B cell (primary cell): ENCODE results near the gene CDK4. TPM values are rescaled to one million over a fixed set of nuclear protein-coding genes. Genes with fewer than 3 reads are reported as not detected.

ENCODE experiments used
- ATAC-seq: fragments of 200-7000 bp; cut with Tn5 transposase; one replicate; pipeline ENCODE4 v1.10.0; 2021; ENCODE audit warnings: low read depth, mild to moderate bottlenecking, moderate number of reproducible peaks, moderate library complexity
- CTCF ChIA-PET: fragments of 350-600 bp; sonication (Branson Sonifier 250); formaldehyde crosslinking; loops from one replicate; lab custom pipeline; 2021; ENCODE audit warnings: antibody characterized with exemption, inconsistent platforms; lab: Charles Lee
- POLR2A ChIA-PET: fragments of 350-600 bp; sonication (Branson Sonifier 250); formaldehyde crosslinking; loops from one replicate; lab custom pipeline; 2021; ENCODE audit warnings: antibody characterized with exemption; lab: Charles Lee
- DNase-seq: peaks from one replicate; pipeline ENCODE4 v3.0.0; 2013
- H2AFZ ChIP-seq: 2 replicates; pipeline ENCODE4 v1.6.1; 2012; ENCODE audit warnings: mild to moderate bottlenecking, low read depth, low read length; ENCODE audit not compliant: insufficient read depth, poor library complexity, severe bottlenecking
- H3K27ac ChIP-seq, 2 donors: 1 replicate in 1 of 2; 2 replicates in 1 of 2; pipeline ENCODE4 v1.5.1; 2012 to 2013; ENCODE audit warnings: low read length in 2 of 2, mild to moderate bottlenecking in 2 of 2, moderate library complexity in 1 of 2
- H3K27me3 ChIP-seq, 4 experiments: fragments of 200-600 bp in 1 of 4; sonication (generic) in 1 of 4; replicated peaks in 1 of 4; 1 replicate in 2 of 4; 2 replicates in 2 of 4; pipeline versions ENCODE4 v1.6.1 to v1.7.0; 2013 to 2016; ENCODE audit warnings: low read length in 3 of 4, mild to moderate bottlenecking in 2 of 4, mixed read lengths in 1 of 4, moderate library complexity in 1 of 4; ENCODE audit not compliant: insufficient read depth in 4 of 4, control insufficient read depth in 3 of 4; ENCODE audit errors: control extremely low read depth in 1 of 4
- H3K36me3 ChIP-seq, 2 experiments: replicated peaks in 1 of 2; 1 replicate in 1 of 2; 2 replicates in 1 of 2; pipeline versions ENCODE4 v1.6.1 to v1.7.1; 2013; ENCODE audit warnings: low read length in 1 of 2; ENCODE audit not compliant: insufficient read depth in 2 of 2, control insufficient read depth in 1 of 2; ENCODE audit errors: control extremely low read depth in 1 of 2, extremely low read depth in 1 of 2
- H3K4me1 ChIP-seq, 2 donors: fragments of 200-600 bp in 1 of 2; sonication (generic) in 1 of 2; 1 replicate in 1 of 2; 2 replicates in 1 of 2; pipeline versions ENCODE4 v1.5.1 to v1.6.1; 2013 to 2017; ENCODE audit warnings: low read length in 2 of 2; ENCODE audit not compliant: control insufficient read depth in 2 of 2, insufficient read depth in 2 of 2
- H3K4me2 ChIP-seq: replicated peaks from 2 replicates; pipeline ENCODE3; 2012; ENCODE audit warnings: mild to moderate bottlenecking, low read depth, low read length; ENCODE audit not compliant: poor library complexity, severe bottlenecking
- H3K4me3 ChIP-seq, 5 experiments: fragments of 200-600 bp in 1 of 5; sonication (generic) in 1 of 5; 1 replicate in 3 of 5; 2 replicates in 2 of 5; pipeline versions ENCODE4 v1.5.1 to v1.7.0; 2011 to 2016; ENCODE audit warnings: low read length in 4 of 5, mild to moderate bottlenecking in 4 of 5, low read depth in 2 of 5, control low read depth in 1 of 5, moderate library complexity in 1 of 5; ENCODE audit not compliant: insufficient read depth in 1 of 5; ENCODE audit errors: control extremely low read depth in 1 of 5, extremely low read depth in 1 of 5
- H3K79me2 ChIP-seq: fragments of 200-600 bp; sonication (generic); one replicate; pipeline ENCODE4 v1.6.0; 2016; ENCODE audit warnings: low read length; ENCODE audit not compliant: control insufficient read depth, insufficient read depth
- H3K9ac ChIP-seq: fragments of 200-600 bp; sonication (generic); 2 replicates; pipeline ENCODE4 v1.6.1; 2017; ENCODE audit warnings: mild to moderate bottlenecking, low read length, moderate library complexity
- H3K9me3 ChIP-seq, 3 donors: one replicate each; pipeline versions ENCODE4 v1.6.1 to v1.7.1; 2013; ENCODE audit warnings: low read length in 2 of 3; ENCODE audit not compliant: control insufficient read depth in 2 of 3, insufficient read depth in 1 of 3; ENCODE audit errors: control extremely low read depth in 1 of 3
- H4K20me1 ChIP-seq: 2 replicates; pipeline ENCODE4 v1.6.0; 2012; ENCODE audit warnings: mild to moderate bottlenecking, low read length; ENCODE audit not compliant: insufficient read depth, control insufficient read depth, poor library complexity, severe bottlenecking
- H3K27ac Mint-ChIP-seq: one replicate; pipeline ENCODE4 v1.8.0; 2021; ENCODE audit warnings: mixed read lengths
- H3K27me3 Mint-ChIP-seq: one replicate; pipeline ENCODE4 v1.8.0; 2021; ENCODE audit warnings: mixed read lengths
- H3K4me1 Mint-ChIP-seq: one replicate; pipeline ENCODE4 v1.8.0; 2021; ENCODE audit warnings: mixed read lengths
- H3K4me3 Mint-ChIP-seq: one replicate; pipeline ENCODE4 v1.8.0; 2021; ENCODE audit warnings: mixed read lengths
- H3K9me3 Mint-ChIP-seq: one replicate; pipeline ENCODE4 v1.8.0; 2022; ENCODE audit warnings: mixed read lengths; ENCODE audit not compliant: insufficient read depth
- EZH2 ChIP-seq: IDR thresholded peaks from 2 replicates; pipeline ENCODE4 v1.6.1; 2012; ENCODE audit warnings: borderline replicate concordance, low read depth, mild to moderate bottlenecking, moderate library complexity, low read length; ENCODE audit not compliant: insufficient read depth, poor library complexity, severe bottlenecking
- WGBS: methylation state at CpG from one replicate; pipeline ENCODE4 v1.1.5; 2013; ENCODE audit warnings: missing lambda C conversion rate; ENCODE audit not compliant: insufficient coverage; 5-methylcytosine and 5-hydroxymethylcytosine counted together
- intact Hi-C: fragments of 100-400 bp; cut with micrococcal nuclease; formaldehyde crosslinking; loops from one replicate; pipeline ENCODE4 v1.10.0; 2022
- polyA plus RNA-seq: library from polyadenylated mRNA; depleted of rRNA; stranded (reverse); fragments of >200 nt; gene quantifications from 2 replicates; pipeline ENCODE4 v1.2.3, GENCODE V29; 2012
- total RNA-seq, 2 donors: library from RNA; stranded (reverse); fragments of 120-200 nt in 1 of 2; gene quantifications; 1 replicate in 1 of 2; 2 replicates in 1 of 2; pipeline versions ENCODE4 v1.2.3 to v1.2.4, GENCODE V29; 2013 to 2022
- TF ChIP-seq, protein P1 (sequence below): fragments of 200-600 bp; IDR thresholded peaks from one replicate; pipeline ENCODE4 v1.8.0; 2022; ENCODE audit warnings: antibody characterized with exemption, mild to moderate bottlenecking

The CDK4 gene
- total and polyA plus RNA-seq, 2 donors (not counting 1 experiment from before 2014, with no cell fraction given) = 34.8 to 44.6 TPM

GRCh38 chr12:57782243-57782607, 30.1 kb upstream of the CDK4 start:
- Histone ChIP-seq H3K9ac (peak overlapping the region; percentile 94), H3K36me3 (peaks cover 8 to 22% of the 10 kb centered on the region in 2 experiments), H3K4me1 (peaks cover 9 to 17% of the 10 kb centered on the region in 2 donors), H3K79me2 (peaks cover 25% of the 10 kb centered on the region), H3K27me3 (no peaks in the 10 kb centered on the region), H3K27ac (no peak overlapping the region), H3K9me3 (no peaks in the 10 kb centered on the region), H2AFZ (peak overlapping the region; percentile 91), H3K4me2 (peak overlapping the region; percentile 98), H3K4me3 (peak overlapping the region in 2 of 5 experiments; percentile 99 to 100), H4K20me1 (no peaks in the 10 kb centered on the region)
- TF ChIP-seq, protein P1, sequence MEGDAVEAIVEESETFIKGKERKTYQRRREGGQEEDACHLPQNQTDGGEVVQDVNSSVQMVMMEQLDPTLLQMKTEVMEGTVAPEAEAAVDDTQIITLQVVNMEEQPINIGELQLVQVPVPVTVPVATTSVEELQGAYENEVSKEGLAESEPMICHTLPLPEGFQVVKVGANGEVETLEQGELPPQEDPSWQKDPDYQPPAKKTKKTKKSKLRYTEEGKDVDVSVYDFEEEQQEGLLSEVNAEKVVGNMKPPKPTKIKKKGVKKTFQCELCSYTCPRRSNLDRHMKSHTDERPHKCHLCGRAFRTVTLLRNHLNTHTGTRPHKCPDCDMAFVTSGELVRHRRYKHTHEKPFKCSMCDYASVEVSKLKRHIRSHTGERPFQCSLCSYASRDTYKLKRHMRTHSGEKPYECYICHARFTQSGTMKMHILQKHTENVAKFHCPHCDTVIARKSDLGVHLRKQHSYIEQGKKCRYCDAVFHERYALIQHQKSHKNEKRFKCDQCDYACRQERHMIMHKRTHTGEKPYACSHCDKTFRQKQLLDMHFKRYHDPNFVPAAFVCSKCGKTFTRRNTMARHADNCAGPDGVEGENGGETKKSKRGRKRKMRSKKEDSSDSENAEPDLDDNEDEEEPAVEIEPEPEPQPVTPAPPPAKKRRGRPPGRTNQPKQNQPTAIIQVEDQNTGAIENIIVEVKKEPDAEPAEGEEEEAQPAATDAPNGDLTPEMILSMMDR = no peak
- no peak for TF ChIP-seq EZH2
- no peak for ATAC-seq
- 0% methylated on average over 1 of the region's 4 CpGs for WGBS
- H3K4me1 Mint-ChIP-seq = peaks cover 18% of the 10 kb centered on the region
- POLR2A ChIA-PET = interaction anchor here (0.8 kb wide), 1 partner anchor 37 kb away, joined by 3 read pairs; no protein-coding TSS in a partner anchor
- CTCF ChIA-PET = interaction anchor here (1.0 to 6.9 kb wide), 10 partner anchors 15 to 122 kb away, joined by 3 to 59 read pairs (median 6); partner anchors contain the start of genes CYP27B1 and MARCHF9
- H3K27ac Mint-ChIP-seq = peak overlapping the region; percentile 96
- no peaks in the 10 kb centered on the region for H3K27me3 Mint-ChIP-seq
- intact Hi-C loops = loop anchor here (1.0 to 5.0 kb wide), 5 partner anchors 10 to 123 kb away; partner anchors contain the start of genes EEF1AKMT3 and METTL1
- H3K4me3 Mint-ChIP-seq = peak overlapping the region; percentile 100
- DNase-seq = no peak
- no peaks in the 10 kb centered on the region for H3K9me3 Mint-ChIP-seq

GRCh38 chr12:57781801-57782200, 29.7 kb upstream of the CDK4 start:
- CTCF ChIA-PET = interaction anchor here (0.7 to 6.9 kb wide), 8 partner anchors 14 to 123 kb away, joined by 3 to 59 read pairs (median 6); partner anchors contain the start of genes CYP27B1 and MARCHF9
- 82% methylated on average over 2 of the region's 2 CpGs for WGBS
- POLR2A ChIA-PET = interaction anchor here (0.7 kb wide), 1 partner anchor 114 kb away, joined by 4 read pairs; no protein-coding TSS in a partner anchor
- Histone ChIP-seq H2AFZ (peak overlapping the region; percentile 91), H3K9me3 (no peaks in the 10 kb centered on the region), H3K4me3 (no peak overlapping the region), H3K4me2 (no peak overlapping the region), H3K27me3 (no peaks in the 10 kb centered on the region), H3K36me3 (peaks cover 5 to 18% of the 10 kb centered on the region in 2 experiments), H3K27ac (no peak overlapping the region), H3K4me1 (peaks cover 9 to 17% of the 10 kb centered on the region in 2 donors), H3K79me2 (peaks cover 25% of the 10 kb centered on the region), H4K20me1 (no peaks in the 10 kb centered on the region), H3K9ac (no peak overlapping the region)
- Mint-ChIP-seq H3K9me3 (no peaks in the 10 kb centered on the region), H3K27me3 (no peaks in the 10 kb centered on the region), H3K4me1 (peaks cover 18% of the 10 kb centered on the region), H3K27ac (no peak overlapping the region), H3K4me3 (no peak overlapping the region)
- TF ChIP-seq EZH2 = no peak
- ATAC-seq (no peak), DNase-seq (no peak)
- intact Hi-C loops = loop anchor here (1.0 to 5.0 kb wide), 5 partner anchors 10 to 124 kb away; partner anchors contain the start of genes EEF1AKMT3 and METTL1
